GM12874 (cell line): ENCODE data around the gene FYN.

ENCODE experiments used
- TF ChIP-seq, protein P1 (sequence below): IDR thresholded peaks from 2 replicates; pipeline ENCODE4 v1.5.1; 2011; ENCODE audit warnings: low read depth, mild to moderate bottlenecking, control low read depth, low read length, moderate library complexity; ENCODE audit not compliant: insufficient read depth

FYN gene

GRCh38 chr6:111834356-111834755, 38.9 kb downstream of the FYN start:
- TF ChIP-seq, protein P1, sequence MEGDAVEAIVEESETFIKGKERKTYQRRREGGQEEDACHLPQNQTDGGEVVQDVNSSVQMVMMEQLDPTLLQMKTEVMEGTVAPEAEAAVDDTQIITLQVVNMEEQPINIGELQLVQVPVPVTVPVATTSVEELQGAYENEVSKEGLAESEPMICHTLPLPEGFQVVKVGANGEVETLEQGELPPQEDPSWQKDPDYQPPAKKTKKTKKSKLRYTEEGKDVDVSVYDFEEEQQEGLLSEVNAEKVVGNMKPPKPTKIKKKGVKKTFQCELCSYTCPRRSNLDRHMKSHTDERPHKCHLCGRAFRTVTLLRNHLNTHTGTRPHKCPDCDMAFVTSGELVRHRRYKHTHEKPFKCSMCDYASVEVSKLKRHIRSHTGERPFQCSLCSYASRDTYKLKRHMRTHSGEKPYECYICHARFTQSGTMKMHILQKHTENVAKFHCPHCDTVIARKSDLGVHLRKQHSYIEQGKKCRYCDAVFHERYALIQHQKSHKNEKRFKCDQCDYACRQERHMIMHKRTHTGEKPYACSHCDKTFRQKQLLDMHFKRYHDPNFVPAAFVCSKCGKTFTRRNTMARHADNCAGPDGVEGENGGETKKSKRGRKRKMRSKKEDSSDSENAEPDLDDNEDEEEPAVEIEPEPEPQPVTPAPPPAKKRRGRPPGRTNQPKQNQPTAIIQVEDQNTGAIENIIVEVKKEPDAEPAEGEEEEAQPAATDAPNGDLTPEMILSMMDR = no peak

DNA sequence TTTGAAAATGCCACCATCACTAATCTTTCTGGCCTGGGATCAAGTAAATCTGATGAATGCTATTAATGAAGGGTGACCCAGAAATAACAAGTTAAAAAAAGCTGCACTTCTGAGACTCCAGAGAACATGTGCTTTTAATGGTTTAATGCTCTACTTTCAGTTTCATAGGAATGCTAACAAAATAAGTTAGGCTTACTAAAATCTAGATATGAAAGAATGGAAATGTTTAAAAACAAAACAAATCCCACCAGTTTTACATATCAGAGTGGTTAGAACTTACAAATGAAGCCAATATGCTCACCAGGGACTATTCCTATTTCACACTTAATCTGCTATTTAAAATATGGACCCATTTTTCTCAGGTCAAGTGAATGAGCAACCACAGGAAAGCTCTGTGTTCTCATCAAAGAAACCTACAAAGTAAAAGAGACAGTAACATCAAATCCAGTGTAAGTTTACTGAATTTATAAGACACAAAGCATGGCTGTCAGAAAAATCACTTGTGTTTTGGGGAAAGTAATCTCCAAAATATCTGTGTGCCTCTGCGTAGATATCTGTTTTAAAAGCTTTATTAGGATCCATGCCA, 40.3 kb downstream of the FYN start:
- TF ChIP-seq, protein P1 = no peak

DNA sequence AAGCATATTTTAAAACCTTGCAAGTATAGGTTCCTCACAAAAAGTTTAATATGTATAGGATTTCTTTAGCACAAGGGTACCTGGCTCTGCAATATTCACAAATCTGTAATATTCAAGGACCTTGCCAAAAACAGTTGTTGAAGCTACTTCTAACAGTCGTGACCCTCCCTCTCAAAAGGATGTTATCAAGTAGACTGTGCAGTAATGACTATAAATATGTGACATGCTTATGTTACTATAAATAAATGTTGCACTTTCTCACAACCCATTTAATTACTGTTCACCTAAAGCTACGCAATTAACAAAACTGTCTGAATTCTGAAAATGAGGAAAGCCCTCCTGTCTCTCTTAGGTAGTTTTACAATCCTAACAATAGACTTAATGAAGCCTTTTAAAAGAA, 41.8 kb downstream of the FYN start:
- TF ChIP-seq, protein P1 = no peak

GRCh38 chr6:111829998-111830397, 43.3 kb downstream of the FYN start:
- TF ChIP-seq, protein P1 = no peak

GRCh38 chr6:111829581-111829980, 43.7 kb downstream of the FYN start:
- TF ChIP-seq, protein P1 = no peak

- TF ChIP-seq, protein P1 = no peak
These were observed 44.4 kb downstream of the FYN start for GRCh38 chr6:111828809-111829208.

DNA sequence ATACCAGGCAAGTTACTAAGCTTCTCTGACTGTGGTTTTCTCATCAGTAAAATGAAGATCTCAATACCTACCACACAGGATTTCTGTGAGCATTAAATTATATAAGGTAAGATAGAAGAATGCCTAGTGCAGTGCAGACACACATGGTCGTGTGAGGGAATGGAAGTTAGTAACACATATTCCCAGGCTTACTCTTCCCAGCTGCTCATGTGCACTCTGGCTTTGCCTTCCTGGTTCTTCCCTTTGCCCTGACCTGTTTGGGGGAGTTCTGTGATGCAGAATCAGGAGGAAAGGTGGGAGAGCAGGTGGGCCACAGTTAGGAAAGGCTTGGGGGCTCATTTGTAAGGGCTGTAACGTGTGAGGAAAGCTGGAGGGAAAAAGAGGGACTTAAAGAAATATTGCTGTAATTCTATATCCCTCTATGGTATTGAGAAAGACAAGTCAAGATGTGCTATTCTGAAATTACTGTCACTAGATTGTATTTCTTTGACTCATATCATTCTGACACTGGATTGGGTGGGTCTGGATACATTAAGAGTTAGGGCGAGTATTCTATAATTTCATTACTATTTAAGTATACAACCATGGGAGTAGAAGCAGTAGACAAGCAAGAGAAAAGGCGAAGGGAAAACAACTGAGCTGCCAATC, 47.7 kb downstream of the FYN start:
- TF ChIP-seq, protein P1 = no peak
